BLaER1 treated with 17β-estradiol and CSF1 and Interleukin-3, amounts not matched to agents 10 nM and 100 nM (cell line): ENCODE measurements around the gene IGDCC3.
A peak's percentile ranks its signal among the peaks of the same experiment; 100 is the strongest.

Experiments
- H3K27ac ChIP-seq, 11 experiments: shearing (Covaris generic); formaldehyde crosslinking; 2 replicates each; pipeline ENCODE4 v1.8.1; 2022
- H3K27me3 ChIP-seq, 11 experiments: shearing (Covaris generic); formaldehyde crosslinking; 2 replicates each; pipeline ENCODE4 v1.8.1; 2022
- H3K36me3 ChIP-seq, 11 experiments: shearing (Covaris generic); formaldehyde crosslinking; 2 replicates each; pipeline ENCODE4 v1.8.1; 2022
- H3K4me1 ChIP-seq, 10 experiments: shearing (Covaris generic); formaldehyde crosslinking; 2 replicates each; pipeline ENCODE4 v1.8.1; 2022
- H3K4me2 ChIP-seq, 11 experiments: shearing (Covaris generic); formaldehyde crosslinking; 2 replicates each; pipeline ENCODE4 v1.8.1; 2022
- H3K4me3 ChIP-seq, 10 experiments: shearing (Covaris generic); formaldehyde crosslinking; 2 replicates each; pipeline ENCODE4 v1.8.1; 2022
- H3K9ac ChIP-seq, 11 experiments: shearing (Covaris generic); formaldehyde crosslinking; 2 replicates each; pipeline ENCODE4 v1.8.1; 2022
- H3K9me3 ChIP-seq, 11 experiments: shearing (Covaris generic); formaldehyde crosslinking; replicated peaks in 1 of 11; 2 replicates each; pipeline ENCODE4 v1.8.1; 2022
- H4K20me1 ChIP-seq, 11 experiments: shearing (Covaris generic); formaldehyde crosslinking; 2 replicates each; pipeline ENCODE4 v1.8.1; 2022
- Cebpa-rat ChIP-seq, 11 experiments: shearing (Covaris generic); IDR thresholded peaks; 2 replicates each; pipeline ENCODE4 v1.8.1; 2022

IGDCC3 gene

GRCh38 chr15:65381445-65382145 lies 3.8 kb upstream of the IGDCC3 start:
- Histone ChIP-seq H3K27me3 (peaks cover 44 to 69% (median 57%) of the 10 kb centered on the region in 11 experiments), H3K9ac (no peak overlapping the region), H3K4me2 (no peak overlapping the region), H3K27ac (no peak overlapping the region), H3K36me3 (no peaks in the 10 kb centered on the region), H3K4me1 (peaks cover 17 to 29% (median 25%) of the 10 kb centered on the region in 10 experiments; a peak in 18 of 20 replicates), H3K4me3 (no peak overlapping the region), H4K20me1 (peaks cover 0 to 22% (median 10%) of the 10 kb centered on the region in 11 experiments; a peak in 16 of 22 replicates), H3K9me3 (no peaks in the 10 kb centered on the region)
- TF ChIP-seq Cebpa-rat (IDR thresholded peaks at IDR 0.05), result no peak

- no peak overlapping the region for H3K4me2 ChIP-seq
- peaks cover 60 to 85% (median 73%) of the 10 kb centered on the region in 11 experiments for H3K27me3 ChIP-seq
- H3K9ac ChIP-seq, result no peak overlapping the region
- H3K27ac ChIP-seq, result no peak overlapping the region
- H3K9me3 ChIP-seq, result no peaks in the 10 kb centered on the region
- TF ChIP-seq Cebpa-rat (IDR thresholded peaks at IDR 0.05), result no peak
- H3K36me3 ChIP-seq, result no peaks in the 10 kb centered on the region
- H4K20me1 ChIP-seq, result peaks cover 0 to 33% (median 14%) of the 10 kb centered on the region in 11 experiments; a peak in 17 of 22 replicates
- no peak overlapping the region for H3K4me3 ChIP-seq
- H3K4me1 ChIP-seq, result peaks cover 13 to 25% (median 20%) of the 10 kb centered on the region in 10 experiments; a peak in 18 of 20 replicates
Observed at GRCh38 chr15:65379986-65380385, 2.2 kb upstream of the IGDCC3 start.

DNA sequence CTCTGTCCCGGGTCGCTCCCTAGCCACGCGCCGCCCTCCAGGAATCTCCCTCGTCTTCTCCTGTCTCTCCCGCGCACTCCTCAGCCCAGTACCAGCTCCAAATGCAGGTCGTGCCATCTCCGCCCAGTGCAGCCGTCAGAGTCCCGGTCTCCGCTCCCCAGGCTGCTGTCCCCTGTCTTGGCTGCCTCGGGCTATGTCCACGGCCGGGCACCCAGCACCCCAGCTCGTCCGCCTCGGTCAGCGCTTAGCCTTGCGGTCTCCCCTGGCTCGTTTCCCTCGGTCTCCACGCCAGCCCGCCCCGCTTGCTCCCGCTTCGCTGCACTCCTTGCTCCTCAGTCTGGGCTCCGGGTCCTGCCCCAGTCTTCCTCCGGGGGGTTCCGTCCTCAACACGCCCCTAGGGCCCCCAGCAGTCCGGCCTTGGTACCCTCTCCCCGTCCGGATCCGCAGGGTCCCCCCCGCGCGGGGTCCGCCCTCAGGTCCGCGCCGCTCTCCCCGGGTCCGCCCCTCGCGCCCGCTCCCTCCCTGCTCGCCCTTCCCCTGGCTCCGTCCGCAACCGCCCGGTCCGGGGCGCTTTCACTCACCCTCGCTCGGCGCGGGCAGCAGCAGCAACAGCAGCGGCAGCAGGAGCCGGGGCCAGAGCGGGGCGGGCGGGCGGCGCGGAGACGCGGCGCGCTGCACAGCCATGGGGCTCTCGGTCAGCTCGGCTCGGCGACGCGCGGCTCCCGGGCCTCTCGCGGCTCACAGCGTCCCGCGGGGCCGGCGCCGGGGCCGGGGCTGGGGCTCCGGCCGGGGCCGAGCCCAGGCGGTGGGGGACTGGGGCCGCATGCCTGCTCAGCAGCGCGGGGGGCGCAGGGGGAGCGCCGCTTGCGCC lies 462 bp downstream of the IGDCC3 start:
- peaks cover 21 to 33% (median 28%) of the 10 kb centered on the region in 10 experiments for H3K4me1 ChIP-seq
- TF ChIP-seq Cebpa-rat (IDR thresholded peaks at IDR 0.05), result no peak
- peak overlapping the region; percentile 61 to 74 (median 66) for H3K4me3 ChIP-seq
- H4K20me1 ChIP-seq, result peaks cover 0 to 38% (median 23%) of the 10 kb centered on the region in 11 experiments; a peak in 17 of 22 replicates
- H3K27me3 ChIP-seq, result peaks cover 82 to 98% (median 87%) of the 10 kb centered on the region in 11 experiments
- H3K36me3 ChIP-seq, result no peaks in the 10 kb centered on the region
- H3K9ac ChIP-seq, result peak overlapping the region; percentile 10 to 71 (median 52); a peak in 19 of 22 replicates
- no peak overlapping the region for H3K27ac ChIP-seq
- peak overlapping the region; percentile 98 to 100 (median 100) for H3K4me2 ChIP-seq
- H3K9me3 ChIP-seq, result no peaks in the 10 kb centered on the region

DNA sequence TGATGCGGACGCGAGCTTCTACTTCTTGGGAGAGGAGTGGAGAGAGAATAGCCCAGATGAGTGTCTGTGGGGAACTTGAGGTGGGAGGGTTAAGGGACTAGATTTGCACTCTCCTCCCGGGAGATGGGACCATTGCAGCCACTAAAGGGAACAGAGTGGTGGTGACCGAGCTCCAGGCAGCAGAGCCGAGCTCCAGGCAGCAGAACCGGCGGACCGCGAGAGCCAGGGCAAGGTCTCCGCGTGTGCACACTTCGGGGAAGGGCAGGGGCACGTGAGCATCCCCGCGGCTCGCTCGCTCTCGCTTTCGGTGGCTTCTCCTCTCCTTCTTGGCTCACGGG lies 1.1 kb downstream of the IGDCC3 start:
- H3K9ac ChIP-seq, result peak overlapping the region in 9 of 11 experiments; percentile 39 to 71 (median 53); a peak in 14 of 22 replicates

GRCh38 chr15:65375871-65376607 lies 1.8 kb downstream of the IGDCC3 start:
- H3K27me3 ChIP-seq, result peaks cover 75 to 94% (median 80%) of the 10 kb centered on the region in 11 experiments
- no peak for TF ChIP-seq Cebpa-rat (IDR thresholded peaks at IDR 0.05)
- H3K36me3 ChIP-seq, result no peaks in the 10 kb centered on the region
- H3K4me2 ChIP-seq, result no peak overlapping the region
- H3K9me3 ChIP-seq, result no peaks in the 10 kb centered on the region
- no peak overlapping the region for H3K4me3 ChIP-seq
- H3K27ac ChIP-seq, result no peak overlapping the region
- H3K4me1 ChIP-seq, result peaks cover 23 to 44% (median 37%) of the 10 kb centered on the region in 10 experiments
- peaks cover 0 to 38% (median 23%) of the 10 kb centered on the region in 11 experiments; a peak in 17 of 22 replicates for H4K20me1 ChIP-seq
- H3K9ac ChIP-seq, result no peak overlapping the region

More for the DNA sequence above, 1.1 kb downstream of the IGDCC3 start:
- H3K4me2 ChIP-seq, result peak overlapping the region; percentile 98 to 100 (median 100)
- no peak overlapping the region for H3K27ac ChIP-seq
- peak overlapping the region; percentile 61 to 74 (median 66) for H3K4me3 ChIP-seq
- peaks cover 80 to 98% (median 84%) of the 10 kb centered on the region in 11 experiments for H3K27me3 ChIP-seq
- no peaks in the 10 kb centered on the region for H3K36me3 ChIP-seq
- no peak for TF ChIP-seq Cebpa-rat (IDR thresholded peaks at IDR 0.05)
- peaks cover 23 to 39% (median 34%) of the 10 kb centered on the region in 10 experiments for H3K4me1 ChIP-seq
- no peaks in the 10 kb centered on the region for H3K9me3 ChIP-seq
- H4K20me1 ChIP-seq, result peaks cover 0 to 38% (median 23%) of the 10 kb centered on the region in 11 experiments; a peak in 17 of 22 replicates

GRCh38 chr15:65374821-65375401 lies 2.9 kb downstream of the IGDCC3 start:
- Histone ChIP-seq H3K4me1 (peaks cover 23 to 44% (median 37%) of the 10 kb centered on the region in 10 experiments), H3K27ac (no peak overlapping the region), H3K4me2 (no peak overlapping the region), H4K20me1 (peaks cover 0 to 38% (median 23%) of the 10 kb centered on the region in 11 experiments; a peak in 17 of 22 replicates), H3K9ac (no peak overlapping the region), H3K4me3 (no peak overlapping the region), H3K36me3 (no peaks in the 10 kb centered on the region), H3K27me3 (peaks cover 63 to 86% (median 68%) of the 10 kb centered on the region in 11 experiments), H3K9me3 (no peaks in the 10 kb centered on the region)
- TF ChIP-seq Cebpa-rat (IDR thresholded peaks at IDR 0.05), result no peak

DNA sequence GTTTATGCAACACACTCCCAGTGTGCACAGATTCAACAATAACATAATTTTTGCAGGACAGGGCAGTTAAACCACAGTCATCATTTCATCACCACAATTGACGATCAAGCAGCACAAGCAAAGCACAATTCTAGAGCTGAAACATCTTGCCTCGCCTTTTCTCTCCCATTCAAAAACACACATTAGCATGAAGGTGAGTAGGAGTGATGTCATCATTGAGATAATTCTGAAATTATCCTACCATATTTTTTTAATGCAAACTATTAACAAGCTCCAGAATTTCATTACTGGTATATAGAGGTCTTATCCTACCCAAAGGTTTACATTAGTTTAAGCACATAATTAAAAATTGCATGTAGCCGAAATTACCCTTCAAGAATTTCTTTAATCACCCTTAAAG lies 3.5 kb downstream of the IGDCC3 start:
- Histone ChIP-seq H3K27ac (no peak overlapping the region), H3K9me3 (no peaks in the 10 kb centered on the region), H3K9ac (no peak overlapping the region), H3K36me3 (no peaks in the 10 kb centered on the region), H3K4me3 (no peak overlapping the region), H3K4me2 (no peak overlapping the region), H3K27me3 (peaks cover 58 to 81% (median 63%) of the 10 kb centered on the region in 11 experiments), H4K20me1 (peaks cover 0 to 38% (median 23%) of the 10 kb centered on the region in 11 experiments; a peak in 17 of 22 replicates), H3K4me1 (peaks cover 23 to 44% (median 37%) of the 10 kb centered on the region in 10 experiments)
- TF ChIP-seq Cebpa-rat (IDR thresholded peaks at IDR 0.05), result no peak

DNA sequence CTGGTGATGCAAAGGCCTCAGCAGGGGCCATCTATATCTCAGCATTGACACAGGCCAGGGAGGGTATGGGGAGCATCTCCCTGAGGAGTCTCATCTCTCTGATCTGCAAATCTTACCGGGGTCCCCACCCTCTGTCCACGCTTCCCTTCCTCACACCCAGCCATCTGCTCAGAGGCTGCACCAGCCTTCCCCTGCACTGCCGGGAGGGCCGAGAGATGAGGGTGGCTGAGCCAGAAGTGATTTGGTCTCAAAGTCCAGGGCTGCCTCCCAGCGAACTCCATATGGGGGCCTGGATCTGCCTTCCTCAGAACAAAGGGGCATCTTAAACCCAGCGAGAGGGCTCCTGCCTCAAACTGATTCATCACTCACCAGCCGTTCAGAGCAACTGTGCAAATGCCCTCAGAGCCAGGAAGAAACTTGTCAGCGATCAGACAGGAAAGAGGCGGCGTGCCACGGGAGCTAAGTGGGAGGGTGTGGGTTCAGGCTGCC lies 4.6 kb downstream of the IGDCC3 start:
- H3K27ac ChIP-seq, result no peak overlapping the region
- H3K27me3 ChIP-seq, result peaks cover 46 to 69% (median 51%) of the 10 kb centered on the region in 11 experiments
- H3K9me3 ChIP-seq, result no peaks in the 10 kb centered on the region
- no peaks in the 10 kb centered on the region for H3K36me3 ChIP-seq
- H3K4me3 ChIP-seq, result no peak overlapping the region
- peak overlapping the region; percentile 56 to 89 (median 69) for H3K4me2 ChIP-seq
- peaks cover 0 to 33% (median 23%) of the 10 kb centered on the region in 11 experiments; a peak in 17 of 22 replicates for H4K20me1 ChIP-seq
- H3K4me1 ChIP-seq, result peaks cover 21 to 41% (median 35%) of the 10 kb centered on the region in 10 experiments
- peak overlapping the region in 1 of 11 experiments; percentile 25; a peak in 1 of 22 replicates for H3K9ac ChIP-seq
- no peak for TF ChIP-seq Cebpa-rat (IDR thresholded peaks at IDR 0.05)
